Adrenal gland (tissue), 12 donors: ENCODE measurements around the gene CLMP. TPM values are rescaled to one million over a fixed set of nuclear protein-coding genes. Genes with fewer than 3 reads are reported as not detected.
A peak's percentile ranks its signal among the peaks of the same experiment; 100 is the strongest.

Experiments used
- DNase-seq, 7 donors: peaks; one replicate each; pipeline ENCODE4 v3.0.0-alpha.2; 2019 to 2020
- H3K27ac ChIP-seq, 5 donors: fragments of 200-600 bp; sonication (generic) in 4 of 5; 1 replicate in 3 of 5; 2 replicates in 2 of 5; pipeline versions ENCODE4 v1.5.1 to v1.8.0; 2016 to 2020; ENCODE audit warnings: mild to moderate bottlenecking in 1 of 5
- H3K27me3 ChIP-seq: fragments of 200-600 bp; 2 replicates; pipeline ENCODE4 v1.8.0; 2021
- H3K36me3 ChIP-seq, 2 donors: fragments of 200-600 bp; replicated peaks in 1 of 2; 1 replicate in 1 of 2; 2 replicates in 1 of 2; pipeline versions ENCODE4 v1.5.1 to v1.8.0; 2018 to 2022
- H3K4me1 ChIP-seq, 2 donors: fragments of 200-600 bp; replicated peaks in 1 of 2; 1 replicate in 1 of 2; 2 replicates in 1 of 2; pipeline versions ENCODE4 v1.5.1 to v1.8.0; 2018 to 2021
- H3K4me3 ChIP-seq, 4 donors: fragments of 200-600 bp; sonication (generic) in 3 of 4; one replicate each; pipeline ENCODE4 v1.5.1; 2016 to 2018
- H3K9me3 ChIP-seq, 3 donors: fragments of 200-600 bp; sonication (generic) in 1 of 3; replicated peaks in 1 of 3; 1 replicate in 2 of 3; 2 replicates in 1 of 3; pipeline versions ENCODE4 v1.5.1 to v1.8.0; 2016 to 2021
- CTCF ChIP-seq, 6 experiments: fragments of 450-650 bp in 4 of 6; fragments of 200-600 bp in 2 of 6; sonication (generic) in 1 of 6; IDR thresholded peaks; 1 replicate in 5 of 6; 2 replicates in 1 of 6; pipeline versions ENCODE4 v1.5.1 to v1.8.0; 2016 to 2021; ENCODE audit warnings: antibody characterized with exemption in 6 of 6, mild to moderate bottlenecking in 2 of 6, moderate library complexity in 1 of 6
- POLR2A ChIP-seq, 2 donors: fragments of 450-650 bp; IDR thresholded peaks; one replicate each; pipeline ENCODE4 v1.6.1; 2017; ENCODE audit warnings: antibody characterized with exemption in 2 of 2, mild to moderate bottlenecking in 2 of 2, moderate library complexity in 1 of 2
- WGBS, 4 donors: extraction: QIAGEN DNeasy Blood & Tissue Kit in 2 of 4; methylation state at CpG; one replicate each; pipeline versions ENCODE4 v1.1.5 to v1.1.7; 2013 to 2017; 5-methylcytosine and 5-hydroxymethylcytosine counted together
- intact Hi-C, 2 donors: fragments of 100-400 bp; cut with DNase I; formaldehyde crosslinking; loops; one replicate each; pipeline versions ENCODE4 v1.14.1 to v1.15.0; 2022 to 2023
- polyA plus RNA-seq, 3 donors: library from polyadenylated mRNA; stranded (reverse); fragments of 200-250 nt in 2 of 3; fragments of 350-450 nt in 1 of 3; fragmentation: Illumina TruSeq in 1 of 3; extraction: RNeasy Lipid Tissue Mini Kit (QIAGEN cat#74804) in 1 of 3; gene quantifications; one replicate each; pipeline ENCODE4 v1.2.3, GENCODE V29; 2013 to 2014
- total RNA-seq, 9 donors: library from RNA; depleted of rRNA in 4 of 9; stranded (reverse); fragments of >200 nt in 4 of 9; fragments of 120-200 nt in 1 of 9; fragmentation: NEBNext Ultra II Directional in 1 of 9; extraction: Animal tissue kit (Norgen Biotek cat#: 25700) in 1 of 9; gene quantifications; one replicate each; pipeline versions ENCODE4 v1.1.0 to v1.2.4, GENCODE V29; 2013 to 2023
- donor health status: healthy with polysubstance abuse.
- donor health status: Bipolar disorder and iron deficiency.
- donor health status: DM: yes; HTN: yes; CAD: no.
- donor health status: DM: no; HTN: no; CAD: no.
- donor health status: DM: no; HTN: no; CAD: no.
- donor health status: DM: yes; HTN: yes; CAD: no.

CLMP gene
- total and polyA plus RNA-seq, 12 donors = 3.8 to 36.6 (median 19.8) TPM

GRCh38 chr11:123221584-123221983 lies 26.5 kb upstream of the CLMP start:
- intact Hi-C loops = no loop called here
- Histone ChIP-seq H3K27me3 (no peaks in the 10 kb centered on the region), H3K36me3 (no peaks in the 10 kb centered on the region), H3K27ac (no peak overlapping the region), H3K9me3 (no peaks in the 10 kb centered on the region), H3K4me3 (no peak overlapping the region), H3K4me1 (peaks cover 0 to 4% of the 10 kb centered on the region in 2 donors)
- no peak for DNase-seq
- TF ChIP-seq CTCF (IDR thresholded peaks at IDR 0.05) (no peak), POLR2A (IDR thresholded peaks at IDR 0.05) (no peak)
- 74 to 80% (median 78%) methylated on average over 3 of the region's 3 CpGs for WGBS, 4 donors

- no peak for DNase-seq
- intact Hi-C loops = no loop called here
- WGBS, 4 donors = 81 to 90% (median 87%) methylated on average over 6 of the region's 6 CpGs
- H3K27me3 ChIP-seq = no peaks in the 10 kb centered on the region
- no peaks in the 10 kb centered on the region for H3K9me3 ChIP-seq
- no peak overlapping the region for H3K4me3 ChIP-seq
- TF ChIP-seq POLR2A (IDR thresholded peaks at IDR 0.05) (no peak), CTCF (IDR thresholded peaks at IDR 0.05) (no peak)
- peaks cover 0 to 4% of the 10 kb centered on the region in 2 donors for H3K4me1 ChIP-seq
- H3K27ac ChIP-seq = no peak overlapping the region
- H3K36me3 ChIP-seq = no peaks in the 10 kb centered on the region
Observed at GRCh38 chr11:123221096-123221561, 26.1 kb upstream of the CLMP start.

- no peak for DNase-seq
- Histone ChIP-seq H3K4me1 (peaks cover 0 to 4% of the 10 kb centered on the region in 2 donors), H3K27ac (peak overlapping the region in 2 of 5 donors; percentile 30 to 33), H3K4me3 (no peak overlapping the region), H3K9me3 (no peaks in the 10 kb centered on the region), H3K36me3 (no peaks in the 10 kb centered on the region), H3K27me3 (no peaks in the 10 kb centered on the region)
- WGBS, 4 donors = 62 to 78% (median 70%) methylated on average over 9 of the region's 9 CpGs
- TF ChIP-seq POLR2A (IDR thresholded peaks at IDR 0.05) = no peak
- no peak for TF ChIP-seq CTCF (IDR thresholded peaks at IDR 0.05)
- intact Hi-C loops = no loop called here
Observed at GRCh38 chr11:123219066-123219690, 24.1 kb upstream of the CLMP start.

GRCh38 chr11:123218451-123218850 lies 23.4 kb upstream of the CLMP start:
- Histone ChIP-seq H3K36me3 (no peaks in the 10 kb centered on the region), H3K9me3 (no peaks in the 10 kb centered on the region), H3K27ac (peak overlapping the region in 1 of 5 donors; percentile 33), H3K4me1 (peaks cover 0 to 4% of the 10 kb centered on the region in 2 donors), H3K27me3 (no peaks in the 10 kb centered on the region), H3K4me3 (no peak overlapping the region)
- DNase-seq = peak in 1 of 7 donors; percentile 21
- TF ChIP-seq POLR2A (IDR thresholded peaks at IDR 0.05) (no peak), CTCF (IDR thresholded peaks at IDR 0.05) (no peak)
- WGBS, 4 donors = 56 to 61% (median 57%) methylated on average over 5 of the region's 5 CpGs
- intact Hi-C loops = no loop called here
